Effector CD4-positive, alpha-beta T cell (primary cell): Measurements from ENCODE around the gene HIF1A.
"Not testable (repeated sequence)": the region's sequence is repeated elsewhere in the genome, so short reads cannot be mapped to it uniquely, and the experiment has no call there.

ENCODE experiments used
- DNase-seq: peaks from one replicate; pipeline ENCODE4 v3.0.0-alpha.2; 2020

Gene HIF1A

DNA sequence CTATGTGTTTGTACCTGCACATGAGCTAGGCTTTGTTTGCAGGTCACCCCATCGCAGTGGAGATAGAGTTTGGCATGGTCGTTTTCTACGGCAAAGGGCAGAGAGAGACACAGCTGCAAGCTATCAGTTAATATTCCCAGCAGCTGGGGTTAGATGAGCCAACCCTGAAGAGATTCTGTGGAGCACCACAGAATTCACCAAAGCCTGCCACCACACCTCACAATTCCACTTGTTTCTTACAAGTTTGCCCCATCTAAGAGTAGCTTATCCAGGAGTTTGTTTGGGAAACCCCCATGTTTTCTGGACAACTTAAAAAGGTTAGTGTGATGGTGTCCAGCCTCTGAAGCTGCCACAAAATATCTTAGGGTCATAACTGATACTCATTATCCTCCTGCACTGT lies 20.0 kb upstream of the HIF1A start:
- DNase-seq: no peak

DNA sequence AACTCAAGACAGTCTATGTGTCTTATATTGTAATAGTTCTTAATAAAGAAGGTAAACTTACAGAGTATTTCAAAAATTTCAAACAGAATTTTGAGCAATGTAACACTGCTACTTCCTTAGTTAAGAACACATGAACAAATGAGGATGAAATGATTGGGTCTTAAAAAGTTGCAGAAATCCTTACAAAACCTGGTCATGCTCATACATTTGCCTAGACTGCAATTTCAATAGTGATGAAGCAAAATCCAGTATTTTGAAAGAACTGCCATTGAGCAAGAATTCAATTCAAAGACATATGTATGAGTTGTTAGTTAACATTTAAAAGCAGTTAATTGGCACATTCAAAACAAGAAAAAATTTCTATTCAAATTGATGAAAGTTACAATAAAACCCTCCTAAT lies 17.8 kb upstream of the HIF1A start:
- DNase-seq: no peak

DNA sequence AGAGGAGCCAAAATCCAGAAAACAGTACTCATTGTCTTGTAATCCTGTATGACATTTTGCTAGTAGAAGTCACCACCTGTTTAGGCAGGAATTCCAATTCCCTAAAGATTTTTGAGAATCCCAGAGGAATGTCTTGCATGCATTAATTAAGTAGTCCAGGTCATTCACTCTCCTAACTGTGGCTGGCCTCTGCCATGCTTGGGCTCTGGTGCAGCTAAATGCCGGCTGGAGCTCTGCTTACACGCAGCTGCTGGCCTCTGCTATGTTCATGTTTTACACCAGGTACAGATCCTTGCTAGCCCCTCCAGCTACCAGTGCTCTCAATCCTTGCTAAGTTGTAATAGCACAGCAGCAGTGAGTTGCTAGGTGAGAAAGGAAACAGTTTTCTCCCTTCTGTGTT lies 16.3 kb upstream of the HIF1A start:
- no peak for DNase-seq

DNA sequence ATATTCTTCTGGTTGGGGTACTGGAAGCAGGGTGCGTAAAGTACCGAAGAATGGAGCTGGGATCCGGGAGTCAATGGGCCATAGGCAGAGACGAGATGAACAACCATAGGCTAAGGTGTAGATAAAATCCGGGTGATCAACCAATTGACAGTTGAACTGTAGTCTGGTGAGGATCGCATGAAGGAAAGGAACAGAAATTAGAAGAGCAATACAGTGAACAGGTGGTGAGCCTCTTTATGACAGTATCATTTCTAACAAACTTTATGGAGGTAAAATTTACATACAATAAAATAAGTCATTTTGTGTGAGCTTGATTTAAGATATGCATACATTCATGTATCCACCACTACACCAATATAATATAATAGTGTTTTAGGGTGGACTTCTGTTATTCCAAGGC lies 13.9 kb upstream of the HIF1A start:
- no peak for DNase-seq

DNA sequence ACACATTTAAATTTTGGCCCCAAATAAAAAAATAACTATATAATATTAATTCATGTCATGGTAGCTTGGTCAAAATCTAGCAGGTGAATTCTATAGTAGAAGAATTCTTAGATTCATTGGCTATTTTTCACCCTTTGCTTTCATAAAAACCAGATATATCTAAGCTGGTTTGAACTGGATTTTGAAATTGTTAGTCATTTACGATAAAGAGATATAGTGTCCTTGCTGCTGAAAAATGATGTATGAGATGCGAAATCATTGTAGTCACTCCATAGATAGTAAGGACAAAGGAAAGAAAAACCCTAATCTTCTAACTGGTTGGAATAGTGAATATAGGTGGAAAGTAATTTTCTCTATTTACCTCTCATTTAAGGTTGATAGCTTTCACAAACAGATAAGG lies 12.2 kb upstream of the HIF1A start:
- DNase-seq: no peak

DNA sequence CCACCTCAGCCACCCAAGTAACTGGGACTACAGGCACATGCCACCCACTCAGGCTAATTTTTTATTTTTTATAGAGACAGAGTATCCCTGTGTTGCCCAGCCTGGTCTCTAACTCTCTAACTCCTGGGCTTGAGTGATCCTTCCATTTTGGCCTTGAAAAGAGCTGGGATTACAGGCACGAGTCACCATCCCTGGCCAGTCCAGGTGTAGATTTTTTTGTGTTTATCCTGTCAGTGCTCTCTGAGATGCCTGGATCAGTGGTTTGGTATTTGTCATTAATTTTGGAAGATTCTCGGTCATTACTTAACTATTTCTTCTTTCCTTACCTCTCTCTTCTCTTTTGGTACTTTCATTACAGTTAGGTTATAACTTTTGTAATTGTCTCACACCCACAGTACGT lies 5.3 kb upstream of the HIF1A start:
- no peak for DNase-seq

DNA sequence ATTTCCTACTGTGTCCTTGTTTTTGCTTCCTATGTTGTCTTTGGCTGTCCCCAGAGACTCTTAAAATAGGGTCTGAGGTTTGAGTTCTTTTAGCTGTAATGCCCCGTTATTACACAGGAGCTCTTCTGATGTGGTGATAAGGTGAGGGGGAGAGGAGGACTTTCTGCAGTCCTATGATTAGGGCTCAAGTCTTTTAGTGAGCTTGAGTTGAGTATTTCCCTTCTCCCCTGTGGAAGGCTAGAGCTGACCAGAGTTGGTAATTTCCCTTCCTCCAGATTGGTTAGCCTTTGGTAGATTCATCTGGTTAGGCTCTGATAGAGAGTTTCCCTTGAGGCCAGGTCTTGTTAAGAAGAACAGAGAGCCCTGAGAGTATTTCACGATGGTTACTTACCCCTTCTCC lies 4.3 kb upstream of the HIF1A start:
- no peak for DNase-seq

DNA sequence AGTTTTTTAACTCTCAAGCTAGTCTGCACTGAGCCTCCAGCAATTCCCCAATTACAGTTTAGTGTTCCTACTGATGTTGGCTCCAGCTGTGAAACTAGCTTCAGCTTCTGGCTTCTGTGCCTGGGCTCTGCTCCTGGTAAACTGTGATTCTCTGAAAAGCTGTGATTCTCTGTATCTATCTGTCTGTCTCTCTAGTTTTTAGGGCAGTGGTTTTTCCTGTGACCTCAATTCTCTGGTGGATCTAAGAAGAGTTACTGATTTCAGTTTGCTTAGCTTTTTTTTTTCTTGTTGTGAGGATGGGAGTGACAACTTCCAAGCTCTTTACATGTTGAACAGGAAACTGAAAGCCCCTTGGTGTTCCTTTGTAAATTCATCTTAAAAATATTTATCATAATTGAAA lies 3.8 kb upstream of the HIF1A start:
- DNase-seq: no peak

DNA sequence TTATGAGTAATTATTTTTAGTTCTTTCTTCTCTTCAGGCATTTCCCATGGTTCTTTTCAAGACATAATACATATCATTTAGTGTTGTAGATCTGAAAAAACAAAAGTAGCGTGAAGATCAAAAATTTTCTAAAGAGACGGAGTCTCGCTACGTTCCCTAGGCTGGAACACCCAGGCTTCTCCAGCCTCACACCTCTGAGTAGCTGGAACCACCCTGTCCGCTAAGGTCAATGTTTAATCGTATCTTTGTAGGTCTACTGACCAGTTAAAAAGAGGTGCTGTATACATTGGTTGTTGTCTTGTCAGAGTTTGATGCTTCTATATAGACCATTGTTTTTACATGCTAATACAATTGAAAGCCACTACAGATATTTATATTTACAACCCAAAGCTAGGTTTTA lies 1.3 kb upstream of the HIF1A start:
- DNase-seq: no peak

DNA sequence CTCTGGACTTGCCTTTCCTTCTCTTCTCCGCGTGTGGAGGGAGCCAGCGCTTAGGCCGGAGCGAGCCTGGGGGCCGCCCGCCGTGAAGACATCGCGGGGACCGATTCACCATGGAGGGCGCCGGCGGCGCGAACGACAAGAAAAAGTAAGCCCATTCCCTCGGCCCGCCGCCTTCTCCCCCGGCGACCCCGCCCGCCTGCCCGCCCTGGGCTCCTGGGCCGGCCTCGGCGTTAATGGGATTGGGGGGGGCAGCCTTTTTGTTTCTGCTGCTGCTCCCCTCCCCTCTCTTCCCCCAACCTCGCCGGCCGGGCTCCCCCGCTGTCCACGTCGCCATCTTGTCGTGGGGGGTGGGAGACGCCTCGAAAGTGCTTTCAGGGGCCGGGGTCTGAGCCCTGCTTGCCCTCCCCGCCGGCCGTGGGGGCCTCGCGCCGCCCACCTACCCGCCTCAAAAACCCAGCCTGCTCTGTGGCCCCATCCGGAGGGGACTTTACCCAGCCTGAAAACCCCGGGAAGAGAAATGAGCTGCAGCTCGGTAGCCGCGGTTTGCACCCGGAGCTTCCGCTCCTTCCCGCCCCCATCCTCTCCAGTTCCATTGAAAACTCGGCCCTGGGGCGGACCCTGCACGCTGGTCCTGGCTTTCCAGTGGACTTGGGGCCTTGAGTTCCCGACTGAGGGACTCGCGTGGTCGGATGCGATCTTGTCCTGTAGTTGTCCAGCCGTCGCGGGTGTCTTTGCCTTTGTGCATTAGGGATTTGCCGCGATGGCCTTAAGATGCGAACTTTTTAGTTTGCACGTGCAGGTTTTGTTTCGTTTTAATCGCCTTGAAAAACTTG lies 598 bp downstream of the HIF1A start:
- peak; percentile 25 for DNase-seq

DNA sequence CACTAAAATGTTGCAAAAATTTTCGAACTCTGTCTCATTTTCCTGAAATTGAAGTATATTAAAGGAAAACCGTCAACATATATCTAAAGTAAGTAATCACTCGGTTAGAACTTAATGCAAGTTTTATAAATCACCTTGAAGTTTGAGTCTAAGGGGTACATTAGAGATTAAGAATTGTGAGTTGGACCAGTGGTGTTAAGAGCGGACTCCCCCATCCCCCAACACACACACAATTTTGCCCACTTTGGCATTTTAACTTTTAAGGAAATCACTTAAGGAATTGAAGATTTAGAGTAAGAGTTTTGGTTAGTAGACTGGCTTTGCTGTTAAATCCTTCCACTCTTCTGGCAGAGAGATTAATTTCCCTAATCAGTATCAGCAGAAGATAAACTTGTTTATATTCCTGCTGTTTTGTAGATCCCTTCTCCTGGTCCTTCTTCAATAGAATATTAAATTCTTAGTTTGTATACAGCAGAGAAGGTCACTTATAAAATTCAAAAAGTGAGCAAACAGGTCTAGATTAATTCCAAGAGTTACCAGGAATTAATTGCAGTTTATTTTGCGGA lies 1.5 kb downstream of the HIF1A start:
- no peak for DNase-seq

DNA sequence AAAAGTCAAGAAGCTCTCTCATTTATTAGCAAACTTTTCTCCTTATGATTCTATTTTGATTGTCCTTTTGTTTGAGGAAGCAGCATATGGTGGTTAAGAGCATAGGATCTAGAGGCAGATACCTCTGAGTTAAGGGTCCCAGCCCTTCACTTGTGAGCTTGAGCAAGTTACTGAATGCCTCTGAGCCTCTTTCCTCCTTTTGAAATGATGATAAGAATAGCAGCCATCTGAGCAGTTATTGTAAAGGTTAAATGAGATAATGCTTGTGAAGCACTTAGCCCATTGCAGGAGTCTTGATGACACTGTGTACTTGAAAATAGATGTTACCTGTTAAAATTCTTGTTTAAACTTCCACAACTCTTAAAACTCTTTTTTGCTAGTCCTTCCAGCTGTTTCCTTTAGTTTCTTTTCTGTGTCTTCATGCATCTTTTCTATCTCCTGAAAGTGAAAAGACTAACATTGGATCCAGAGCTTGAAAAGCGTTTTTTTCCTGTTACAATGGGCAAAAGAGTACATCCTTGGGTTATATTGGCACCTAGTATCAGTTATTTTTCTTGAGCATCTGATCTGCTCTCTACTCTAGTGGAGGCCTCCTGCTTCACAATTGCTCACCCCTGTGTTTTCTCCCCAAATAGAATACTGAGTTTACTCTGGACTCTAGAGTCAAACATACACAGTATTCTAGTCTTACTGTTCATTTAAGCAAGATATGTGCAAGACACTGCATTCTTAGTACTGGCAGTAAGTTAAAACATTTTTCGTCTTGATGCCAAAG lies 3.1 kb downstream of the HIF1A start:
- DNase-seq: no peak

DNA sequence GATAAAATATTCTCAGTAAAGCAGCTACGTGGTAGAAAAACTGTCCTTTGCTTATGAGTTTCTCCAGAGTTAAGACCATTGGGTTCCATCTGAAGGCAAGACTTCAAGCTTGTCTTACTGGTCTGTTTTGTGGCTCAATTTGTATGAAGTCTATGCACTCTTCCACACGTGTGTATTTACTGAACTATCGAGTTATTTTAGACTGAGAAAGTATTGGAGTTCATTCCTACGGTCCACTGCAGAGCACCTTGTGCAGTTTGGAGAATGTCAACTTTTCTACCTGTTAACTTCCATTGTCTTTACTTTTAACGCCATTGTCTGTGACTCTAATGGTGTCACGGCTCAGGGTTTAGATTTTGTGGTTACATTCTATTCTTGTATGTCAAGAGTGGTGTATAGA lies 3.7 kb downstream of the HIF1A start:
- no peak for DNase-seq

DNA sequence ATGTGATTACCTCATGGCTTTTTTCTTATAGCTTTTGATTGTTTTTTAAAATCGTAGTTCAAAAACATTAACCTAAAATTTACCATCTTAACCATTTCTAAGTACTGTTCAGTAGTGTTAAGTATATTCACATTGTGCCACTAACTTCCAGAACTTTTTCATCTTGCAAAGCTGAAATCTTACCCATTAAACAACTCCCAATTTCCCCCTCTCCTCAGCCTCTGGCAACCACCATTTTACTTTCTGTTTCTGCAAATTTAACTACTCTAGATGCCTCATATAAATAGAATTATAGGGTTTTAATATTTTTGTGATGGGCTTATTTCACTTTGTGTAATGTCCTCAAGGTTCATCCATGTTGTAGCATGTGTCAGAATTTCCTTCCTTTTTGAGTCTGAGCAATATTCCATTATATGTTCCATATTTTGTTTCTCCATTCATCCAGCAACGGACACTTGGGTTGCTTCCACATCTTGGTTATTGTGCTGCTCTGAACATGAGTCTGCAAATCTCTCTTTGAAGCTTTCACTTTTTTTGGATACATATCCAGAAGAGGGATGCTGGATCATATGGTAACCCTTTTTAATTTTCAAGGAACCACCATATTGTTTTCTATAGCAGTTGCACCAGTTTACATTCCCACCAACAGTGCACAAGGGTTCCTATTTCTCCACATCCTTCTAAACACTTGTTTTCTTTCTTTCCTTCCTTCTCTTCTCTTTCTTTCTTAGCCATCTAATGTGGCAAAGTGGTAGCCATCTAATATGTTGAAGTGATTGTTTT lies 5.0 kb downstream of the HIF1A start:
- DNase-seq: no peak

DNA sequence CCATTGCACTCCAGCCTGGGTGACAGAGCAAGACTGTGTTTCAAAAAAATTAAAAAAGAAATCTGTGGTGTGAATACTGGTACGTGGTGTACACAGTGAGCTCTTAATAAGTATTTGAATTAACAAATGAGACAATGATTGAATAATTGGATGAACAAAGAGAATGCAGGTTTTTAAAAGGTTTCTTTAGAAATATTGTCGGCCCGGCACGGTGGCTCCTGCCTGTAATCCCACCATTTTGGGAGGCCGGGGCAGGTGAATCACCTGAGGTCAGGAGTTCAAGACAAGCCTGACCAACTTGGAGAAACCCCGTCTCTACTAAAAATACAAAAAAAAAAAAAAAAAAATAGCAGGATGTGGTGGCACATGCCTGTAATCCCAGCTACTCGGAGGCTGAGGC lies 6.6 kb downstream of the HIF1A start:
- no peak for DNase-seq

DNA sequence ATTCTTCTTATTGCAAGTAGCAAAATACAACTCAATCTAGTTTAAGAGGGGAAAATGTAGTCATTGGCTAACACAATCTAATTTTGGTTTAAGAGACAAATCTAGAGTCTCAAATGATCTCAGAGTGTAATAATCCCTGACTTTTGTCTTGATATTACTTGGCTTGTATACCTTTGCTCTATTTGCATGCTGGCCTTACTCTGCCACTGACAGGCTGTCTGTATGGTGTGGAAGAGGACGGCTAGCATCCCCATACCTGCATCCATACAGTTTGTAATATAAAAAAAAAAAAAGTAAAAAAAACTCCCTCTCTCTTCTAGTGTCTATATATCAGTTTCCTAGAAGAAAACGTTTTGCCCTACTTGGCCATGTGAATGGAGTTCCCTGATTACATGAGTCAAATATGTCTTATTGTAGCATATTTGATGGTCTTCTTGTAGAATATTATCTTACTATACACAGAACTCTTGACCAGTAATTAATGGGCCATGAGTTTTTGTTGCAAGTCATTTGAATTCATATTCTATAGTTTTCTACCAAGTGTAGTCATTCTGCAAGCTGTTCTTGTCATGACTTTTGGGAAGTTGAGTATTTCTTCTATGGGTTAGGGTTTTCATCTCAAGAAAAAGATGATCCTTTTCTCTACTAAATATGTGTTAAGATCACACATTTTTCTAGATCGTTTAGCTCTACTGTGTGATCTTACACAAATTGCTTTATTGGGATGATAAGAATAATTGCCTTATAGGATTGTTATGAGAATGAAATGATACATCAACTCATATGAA lies 8.2 kb downstream of the HIF1A start:
- DNase-seq: no peak

DNA sequence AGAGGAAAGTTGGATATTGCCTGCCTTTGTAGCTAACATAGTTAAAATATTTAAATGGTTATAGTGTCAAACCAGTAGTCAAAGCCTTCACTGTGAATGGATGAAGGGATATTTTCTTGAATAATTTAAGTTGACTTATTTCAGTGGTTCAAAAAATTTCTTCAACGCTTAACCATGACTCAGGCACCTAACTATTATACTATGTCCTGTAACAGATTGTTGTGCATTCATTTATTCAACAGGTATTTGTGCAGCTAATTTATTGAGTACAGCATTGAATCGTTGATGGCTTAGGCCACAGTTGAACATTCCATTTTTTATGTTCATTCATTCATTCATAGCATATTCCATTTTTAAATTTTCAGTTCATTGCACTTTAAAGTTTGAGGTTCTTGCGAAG lies 9.2 kb downstream of the HIF1A start:
- no peak for DNase-seq

DNA sequence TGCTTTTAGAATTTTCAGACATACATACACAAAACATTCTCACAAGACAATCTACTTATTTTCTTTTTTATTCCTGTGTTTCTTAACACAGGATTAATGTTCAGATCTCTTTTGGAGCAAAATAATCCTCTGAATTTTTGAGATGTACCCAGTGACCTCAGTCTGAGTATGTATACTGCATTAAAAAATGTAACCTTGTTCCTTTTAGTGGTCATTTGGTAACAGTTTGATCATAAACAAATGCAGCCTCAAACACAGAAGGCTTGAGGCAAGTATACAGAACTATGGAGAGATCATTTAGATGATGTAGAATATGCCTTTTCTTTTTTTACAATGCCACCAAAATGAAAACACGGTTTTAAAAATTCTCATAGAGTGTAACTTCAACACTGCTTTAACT lies 9.7 kb downstream of the HIF1A start:
- no peak for DNase-seq

DNA sequence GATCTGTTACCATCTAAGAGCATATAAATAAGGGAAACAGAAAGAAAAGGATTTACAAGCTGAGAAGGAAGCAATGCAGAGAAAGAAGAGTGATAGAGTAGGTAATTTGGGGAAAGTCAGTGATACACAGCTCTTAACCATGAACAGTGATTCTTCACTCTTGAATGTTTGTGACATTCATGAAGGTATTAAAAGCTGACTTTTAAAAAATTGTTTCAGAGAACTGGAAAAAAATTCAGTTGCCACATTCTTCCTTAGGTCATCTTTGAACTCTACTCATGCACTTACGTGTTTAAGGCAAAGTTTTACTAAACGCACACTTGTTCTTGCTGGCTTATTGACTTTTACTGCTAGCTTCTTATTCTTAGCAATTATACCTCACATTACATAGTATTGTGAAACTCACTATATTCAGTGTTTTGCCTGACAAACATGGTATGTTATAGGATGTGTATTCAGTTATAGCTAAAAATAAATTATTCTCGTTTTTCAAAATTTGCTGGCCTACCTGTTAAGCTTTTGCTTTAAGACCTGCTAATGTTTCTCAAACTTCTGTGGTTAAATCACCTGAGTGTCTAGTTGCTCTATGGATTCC lies 10.9 kb downstream of the HIF1A start:
- DNase-seq: no peak

DNA sequence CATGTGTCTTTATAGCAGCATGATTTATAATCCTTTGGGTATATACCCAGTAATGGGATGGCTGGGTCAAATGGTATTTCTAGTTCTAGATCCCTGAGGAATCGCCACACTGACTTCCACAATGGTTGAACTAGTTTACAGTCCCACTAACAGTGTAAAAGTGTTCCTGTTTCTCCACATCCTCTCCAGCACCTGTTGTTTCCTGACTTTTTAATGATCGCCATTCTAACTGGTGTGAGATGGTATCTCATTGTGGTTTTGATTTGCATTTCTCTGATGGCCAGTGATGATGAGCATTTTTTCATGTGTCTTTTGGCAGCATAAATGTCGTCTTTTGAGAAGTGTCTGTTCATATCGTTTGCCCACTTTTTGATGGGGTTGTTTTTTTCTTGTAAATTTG lies 12.5 kb downstream of the HIF1A start:
- DNase-seq: not testable (repeated sequence)

DNA sequence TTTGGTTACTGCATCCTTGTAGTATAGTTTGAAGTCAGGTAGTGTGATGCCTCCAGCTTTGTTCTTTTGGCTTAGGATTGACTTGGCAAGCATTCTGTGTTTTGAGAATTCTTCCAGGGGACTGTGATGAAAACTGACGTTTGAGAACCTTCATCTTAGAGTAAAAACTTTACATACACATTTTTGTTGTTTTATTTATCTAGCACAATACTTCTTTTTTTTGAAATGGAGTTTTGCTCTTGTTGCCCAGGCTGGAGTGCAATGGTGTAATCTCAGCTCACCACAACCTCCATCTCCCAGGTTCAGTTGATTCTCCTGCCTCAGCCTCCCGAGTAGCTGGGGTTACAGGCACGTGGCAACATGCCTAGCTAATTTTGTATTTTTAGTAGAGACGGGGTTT lies 13.4 kb downstream of the HIF1A start:
- not testable (repeated sequence) for DNase-seq
